Putamen (tissue), 1 donor: ENCODE measurements around the gene GPBAR1.

ENCODE experiments used
- DNase-seq: peaks from one replicate; pipeline ENCODE4 v3.0.0-alpha.2; 2016; ENCODE audit warnings: low spot score

Gene GPBAR1

GRCh38 chr2:218286570-218287459 is 26.0 kb downstream of the GPBAR1 start:
- peak; percentile 93 for DNase-seq

GRCh38 chr2:218289639-218290315 is 29.0 kb downstream of the GPBAR1 start:
- no peak for DNase-seq

- no peak for DNase-seq
These were observed 29.8 kb downstream of the GPBAR1 start for GRCh38 chr2:218290316-218291261.

GRCh38 chr2:218291318-218292047 is 30.7 kb downstream of the GPBAR1 start:
- DNase-seq: no peak

- DNase-seq: peak; percentile 74
These were observed 31.5 kb downstream of the GPBAR1 start, which contains the start of gene TMBIM1 for GRCh38 chr2:218292048-218293014. Gene TMBIM1 (minus strand): TSS chr2:218292503. CDS start chr2:218282141, 10,362 bp downstream.

GRCh38 chr2:218293715-218294429 is 33.1 kb downstream of the GPBAR1 start:
- DNase-seq: no peak

- no peak for DNase-seq
These were observed 33.7 kb downstream of the GPBAR1 start for GRCh38 chr2:218294430-218295022.

- DNase-seq: no peak
These were observed 34.2 kb downstream of the GPBAR1 start for GRCh38 chr2:218295029-218295428.

GRCh38 chr2:218296200-218296599 is 35.4 kb downstream of the GPBAR1 start:
- DNase-seq: no peak

GRCh38 chr2:218296847-218297246 is 36.0 kb downstream of the GPBAR1 start:
- DNase-seq: peak; percentile 88

- peak; percentile 70 for DNase-seq
These were observed 37.6 kb downstream of the GPBAR1 start for GRCh38 chr2:218298314-218298875.

- no peak for DNase-seq
These were observed 39.3 kb downstream of the GPBAR1 start for GRCh38 chr2:218300141-218300540.

GRCh38 chr2:218301176-218301819 is 40.5 kb downstream of the GPBAR1 start:
- DNase-seq: peak; percentile 77

GRCh38 chr2:218305383-218305782 is 44.6 kb downstream of the GPBAR1 start:
- DNase-seq: no peak

GRCh38 chr2:218306184-218306920 is 45.5 kb downstream of the GPBAR1 start:
- no peak for DNase-seq

GRCh38 chr2:218307415-218308090 is 46.7 kb downstream of the GPBAR1 start:
- no peak for DNase-seq
